Right lobe of liver (tissue), 4 donors: Measurements from ENCODE around the gene NEIL3.

Experiments
- POLR2A ChIP-seq: fragments of 450-650 bp; IDR thresholded peaks from one replicate; pipeline ENCODE4 v1.6.1; 2017; ENCODE audit warnings: antibody characterized with exemption, mild to moderate bottlenecking
- TF ChIP-seq, protein P1 (sequence below), 4 donors: fragments of 200-600 bp in 3 of 4; fragments of 450-650 bp in 1 of 4; IDR thresholded peaks; one replicate each; pipeline versions ENCODE4 v1.5.1 to v1.8.0; 2016 to 2022; ENCODE audit warnings: antibody characterized with exemption in 4 of 4, mild to moderate bottlenecking in 2 of 4
- donor health status: DM: no; HTN: no; CAD: no.
- donor health status: DM: no; HTN: no; CAD: no.
- donor health status: DM: no; HTN: yes; CAD: no.

DNA sequence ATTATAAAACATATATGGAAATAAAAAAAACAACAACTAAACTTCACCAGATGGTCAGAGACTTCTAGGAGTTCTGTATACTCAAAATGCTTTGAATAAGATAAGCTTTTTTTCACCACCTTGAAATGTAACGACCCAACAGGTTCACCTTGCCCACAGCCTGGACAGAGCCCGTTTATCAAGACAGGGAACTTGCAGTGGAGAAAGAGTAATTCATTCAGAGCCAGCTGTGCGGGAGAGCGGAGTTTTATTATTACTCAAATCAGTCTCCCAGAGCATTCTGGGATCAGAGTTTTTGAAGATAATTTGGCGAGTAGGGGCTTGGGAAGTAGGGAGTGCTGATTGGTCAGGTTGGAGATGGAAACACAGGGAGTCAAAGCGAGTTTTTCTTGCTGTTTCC is 94.1 kb downstream of the NEIL3 start:
- TF ChIP-seq, protein P1, sequence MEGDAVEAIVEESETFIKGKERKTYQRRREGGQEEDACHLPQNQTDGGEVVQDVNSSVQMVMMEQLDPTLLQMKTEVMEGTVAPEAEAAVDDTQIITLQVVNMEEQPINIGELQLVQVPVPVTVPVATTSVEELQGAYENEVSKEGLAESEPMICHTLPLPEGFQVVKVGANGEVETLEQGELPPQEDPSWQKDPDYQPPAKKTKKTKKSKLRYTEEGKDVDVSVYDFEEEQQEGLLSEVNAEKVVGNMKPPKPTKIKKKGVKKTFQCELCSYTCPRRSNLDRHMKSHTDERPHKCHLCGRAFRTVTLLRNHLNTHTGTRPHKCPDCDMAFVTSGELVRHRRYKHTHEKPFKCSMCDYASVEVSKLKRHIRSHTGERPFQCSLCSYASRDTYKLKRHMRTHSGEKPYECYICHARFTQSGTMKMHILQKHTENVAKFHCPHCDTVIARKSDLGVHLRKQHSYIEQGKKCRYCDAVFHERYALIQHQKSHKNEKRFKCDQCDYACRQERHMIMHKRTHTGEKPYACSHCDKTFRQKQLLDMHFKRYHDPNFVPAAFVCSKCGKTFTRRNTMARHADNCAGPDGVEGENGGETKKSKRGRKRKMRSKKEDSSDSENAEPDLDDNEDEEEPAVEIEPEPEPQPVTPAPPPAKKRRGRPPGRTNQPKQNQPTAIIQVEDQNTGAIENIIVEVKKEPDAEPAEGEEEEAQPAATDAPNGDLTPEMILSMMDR (IDR thresholded peaks at IDR 0.05) = no peak
- no peak for TF ChIP-seq POLR2A
